OCI-LY7 (cell line): ENCODE measurements around the gene HS3ST2.

Source experiments
- EZH2phosphoT487 ChIP-seq: fragments of 200-600 bp; sonication (generic); IDR thresholded peaks from 2 replicates; pipeline ENCODE4 v1.6.1; 2018; ENCODE audit warnings: low read depth, borderline replicate concordance, mild to moderate bottlenecking, mixed run types, antibody characterized with exemption, low read length, moderate library complexity, mixed read lengths
- TF ChIP-seq, protein P1 (sequence below): fragments of 200-600 bp; sonication (generic); conservative IDR thresholded peaks from 2 replicates; pipeline ENCODE4 v1.5.1; 2014; ENCODE audit warnings: mild to moderate bottlenecking, antibody characterized with exemption, low read length, moderate library complexity, mixed read lengths

DNA sequence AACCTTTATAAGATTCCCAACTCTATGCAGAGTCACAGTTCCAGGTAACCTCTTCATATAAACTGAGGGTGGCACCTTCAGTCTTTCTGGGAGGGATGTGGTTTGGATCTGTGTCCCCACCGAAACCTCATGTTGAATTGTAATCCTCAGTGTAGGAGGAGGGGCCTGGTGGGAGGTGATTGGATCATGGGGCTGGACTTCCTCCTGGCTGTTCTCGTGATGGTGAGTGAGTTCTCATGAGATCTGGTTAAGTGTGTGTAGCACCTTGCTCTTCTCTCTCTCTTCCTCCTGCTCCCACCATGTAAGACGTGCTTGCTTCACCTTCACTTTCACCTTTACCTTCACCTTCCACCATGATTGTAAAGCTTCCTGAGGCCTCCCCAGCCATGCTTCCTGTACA lies 30.5 kb downstream of the HS3ST2 start:
- TF ChIP-seq, protein P1, sequence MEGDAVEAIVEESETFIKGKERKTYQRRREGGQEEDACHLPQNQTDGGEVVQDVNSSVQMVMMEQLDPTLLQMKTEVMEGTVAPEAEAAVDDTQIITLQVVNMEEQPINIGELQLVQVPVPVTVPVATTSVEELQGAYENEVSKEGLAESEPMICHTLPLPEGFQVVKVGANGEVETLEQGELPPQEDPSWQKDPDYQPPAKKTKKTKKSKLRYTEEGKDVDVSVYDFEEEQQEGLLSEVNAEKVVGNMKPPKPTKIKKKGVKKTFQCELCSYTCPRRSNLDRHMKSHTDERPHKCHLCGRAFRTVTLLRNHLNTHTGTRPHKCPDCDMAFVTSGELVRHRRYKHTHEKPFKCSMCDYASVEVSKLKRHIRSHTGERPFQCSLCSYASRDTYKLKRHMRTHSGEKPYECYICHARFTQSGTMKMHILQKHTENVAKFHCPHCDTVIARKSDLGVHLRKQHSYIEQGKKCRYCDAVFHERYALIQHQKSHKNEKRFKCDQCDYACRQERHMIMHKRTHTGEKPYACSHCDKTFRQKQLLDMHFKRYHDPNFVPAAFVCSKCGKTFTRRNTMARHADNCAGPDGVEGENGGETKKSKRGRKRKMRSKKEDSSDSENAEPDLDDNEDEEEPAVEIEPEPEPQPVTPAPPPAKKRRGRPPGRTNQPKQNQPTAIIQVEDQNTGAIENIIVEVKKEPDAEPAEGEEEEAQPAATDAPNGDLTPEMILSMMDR: no peak
- no peak for TF ChIP-seq EZH2phosphoT487
